Mesothelial cell of epicardium (in vitro differentiated cells): ENCODE data around the gene LUM. TPM values are rescaled to one million over a fixed set of nuclear protein-coding genes. Genes with fewer than 3 reads are reported as not detected.

Experiments used
- DNase-seq, 2 experiments: peaks; one replicate each; pipeline ENCODE4 v3.0.0; 2021; ENCODE audit warnings: low spot score in 2 of 2; ENCODE audit not compliant: unreplicated experiment in 2 of 2
- H3K27ac Mint-ChIP-seq: 2 replicates; pipeline ENCODE4 v1.8.0; 2021; ENCODE audit warnings: mixed read lengths
- H3K27me3 Mint-ChIP-seq: 2 replicates; pipeline ENCODE4 v1.8.0; 2021; ENCODE audit warnings: low read depth, mixed read lengths
- H3K36me3 Mint-ChIP-seq: 2 replicates; pipeline ENCODE4 v1.8.0; 2021; ENCODE audit warnings: mixed read lengths
- H3K4me1 Mint-ChIP-seq: 2 replicates; pipeline ENCODE4 v1.8.0; 2021; ENCODE audit warnings: mixed read lengths
- H3K4me3 Mint-ChIP-seq: 2 replicates; pipeline ENCODE4 v1.8.0; 2021; ENCODE audit warnings: mild to moderate bottlenecking, moderate library complexity, mixed read lengths
- H3K9me3 Mint-ChIP-seq: 2 replicates; pipeline ENCODE4 v1.8.0; 2021; ENCODE audit warnings: mixed read lengths
- total RNA-seq: library from RNA; stranded (reverse); gene quantifications from 3 replicates; pipeline ENCODE4 v1.2.1, GENCODE V29; 2021
- TF ChIP-seq, protein P1 (sequence below): fragments of 200-600 bp; sonication (generic); IDR thresholded peaks from one replicate; pipeline ENCODE4 v1.5.0; 2021; ENCODE audit warnings: antibody characterized with exemption; ENCODE audit not compliant: unreplicated experiment

LUM gene
- total RNA-seq, 1 donor from 2014 or later = 508 TPM

GRCh38 chr12:91123236-91123916 is 12.1 kb upstream of the LUM start:
- DNase-seq = no peak
- peaks cover 22% of the 10 kb centered on the region for H3K9me3 Mint-ChIP-seq
- no peak overlapping the region for H3K27ac Mint-ChIP-seq
- peaks cover 3% of the 10 kb centered on the region for H3K36me3 Mint-ChIP-seq
- TF ChIP-seq, protein P1, sequence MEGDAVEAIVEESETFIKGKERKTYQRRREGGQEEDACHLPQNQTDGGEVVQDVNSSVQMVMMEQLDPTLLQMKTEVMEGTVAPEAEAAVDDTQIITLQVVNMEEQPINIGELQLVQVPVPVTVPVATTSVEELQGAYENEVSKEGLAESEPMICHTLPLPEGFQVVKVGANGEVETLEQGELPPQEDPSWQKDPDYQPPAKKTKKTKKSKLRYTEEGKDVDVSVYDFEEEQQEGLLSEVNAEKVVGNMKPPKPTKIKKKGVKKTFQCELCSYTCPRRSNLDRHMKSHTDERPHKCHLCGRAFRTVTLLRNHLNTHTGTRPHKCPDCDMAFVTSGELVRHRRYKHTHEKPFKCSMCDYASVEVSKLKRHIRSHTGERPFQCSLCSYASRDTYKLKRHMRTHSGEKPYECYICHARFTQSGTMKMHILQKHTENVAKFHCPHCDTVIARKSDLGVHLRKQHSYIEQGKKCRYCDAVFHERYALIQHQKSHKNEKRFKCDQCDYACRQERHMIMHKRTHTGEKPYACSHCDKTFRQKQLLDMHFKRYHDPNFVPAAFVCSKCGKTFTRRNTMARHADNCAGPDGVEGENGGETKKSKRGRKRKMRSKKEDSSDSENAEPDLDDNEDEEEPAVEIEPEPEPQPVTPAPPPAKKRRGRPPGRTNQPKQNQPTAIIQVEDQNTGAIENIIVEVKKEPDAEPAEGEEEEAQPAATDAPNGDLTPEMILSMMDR = no peak
- H3K4me1 Mint-ChIP-seq = peaks cover 21% of the 10 kb centered on the region
- no peak overlapping the region for H3K4me3 Mint-ChIP-seq
- H3K27me3 Mint-ChIP-seq = no peaks in the 10 kb centered on the region

DNA sequence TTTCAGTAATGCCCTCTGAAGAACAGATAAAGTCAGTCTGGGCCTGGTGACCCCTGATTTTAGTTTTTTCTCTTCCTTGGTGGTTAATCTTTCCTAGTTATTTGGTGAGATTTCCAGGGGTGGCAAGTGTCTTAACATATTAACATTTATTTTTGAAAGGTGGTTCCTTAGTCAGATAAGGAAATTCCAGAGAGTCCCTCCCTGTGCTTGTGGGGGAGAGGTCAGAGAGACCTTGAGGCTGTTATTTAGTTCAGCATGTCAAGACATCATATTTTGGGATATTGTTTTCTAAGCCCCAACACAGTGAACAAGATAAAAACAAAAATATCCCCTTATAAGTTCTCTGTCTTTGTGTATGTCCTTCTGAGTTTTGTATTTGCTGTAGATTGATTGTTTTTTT is 9.5 kb upstream of the LUM start:
- peaks cover 19% of the 10 kb centered on the region for H3K9me3 Mint-ChIP-seq
- peaks cover 3% of the 10 kb centered on the region for H3K36me3 Mint-ChIP-seq
- H3K4me1 Mint-ChIP-seq = peaks cover 18% of the 10 kb centered on the region
- peak overlapping the region; percentile 84 for H3K27ac Mint-ChIP-seq
- H3K4me3 Mint-ChIP-seq = no peak overlapping the region
- no peaks in the 10 kb centered on the region for H3K27me3 Mint-ChIP-seq
- DNase-seq = no peak
- TF ChIP-seq, protein P1 = no peak

GRCh38 chr12:91119089-91119488 is 7.8 kb upstream of the LUM start:
- Mint-ChIP-seq H3K36me3 (peaks cover 3% of the 10 kb centered on the region), H3K27me3 (no peaks in the 10 kb centered on the region), H3K4me3 (no peak overlapping the region), H3K4me1 (peaks cover 22% of the 10 kb centered on the region), H3K27ac (no peak overlapping the region), H3K9me3 (peaks cover 7% of the 10 kb centered on the region)
- DNase-seq = no peak
- TF ChIP-seq, protein P1 = no peak

GRCh38 chr12:91113621-91114020 is 2.3 kb upstream of the LUM start:
- Mint-ChIP-seq H3K9me3 (no peaks in the 10 kb centered on the region), H3K27ac (no peak overlapping the region), H3K4me1 (peaks cover 35% of the 10 kb centered on the region), H3K36me3 (no peaks in the 10 kb centered on the region), H3K4me3 (no peak overlapping the region), H3K27me3 (no peaks in the 10 kb centered on the region)
- TF ChIP-seq, protein P1 = no peak
- DNase-seq = no peak

DNA sequence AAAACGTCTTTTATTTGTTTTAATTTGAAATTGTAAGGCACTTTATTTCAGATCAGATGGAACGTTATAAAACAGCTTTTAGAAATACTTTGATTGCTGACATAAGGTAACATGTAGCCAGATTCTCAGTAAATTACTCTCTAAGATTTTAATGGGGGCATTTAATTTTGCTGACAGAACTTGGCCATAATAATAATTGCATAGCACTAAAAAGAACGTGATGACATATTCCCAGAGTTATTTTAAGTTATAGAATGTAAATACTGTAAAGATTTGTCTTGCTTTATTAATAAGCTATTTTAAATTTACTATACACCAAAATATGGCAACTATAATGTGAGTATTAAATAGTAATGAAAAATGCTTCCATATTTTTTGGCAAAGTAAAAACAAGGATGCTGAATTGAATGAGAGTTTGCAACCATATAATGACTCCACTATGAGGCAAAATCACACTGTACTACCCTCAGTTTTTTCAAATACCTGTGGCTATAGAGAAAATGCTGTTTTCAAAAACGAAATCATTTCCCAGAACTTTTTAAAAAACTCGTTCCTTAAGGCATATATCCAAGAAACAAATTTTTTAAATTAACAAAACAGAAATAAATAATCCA is 876 bp downstream of the LUM start:
- TF ChIP-seq, protein P1 = no peak
- Mint-ChIP-seq H3K4me3 (peak overlapping the region; percentile 70), H3K4me1 (peaks cover 60% of the 10 kb centered on the region), H3K27me3 (no peaks in the 10 kb centered on the region), H3K27ac (peak overlapping the region; percentile 92), H3K9me3 (no peaks in the 10 kb centered on the region), H3K36me3 (peaks cover 12% of the 10 kb centered on the region)
- no peak for DNase-seq
